HepG2 (cell line): Measurements from ENCODE around the gene NAPSA. TPM values are rescaled to one million over a fixed set of nuclear protein-coding genes. Genes with fewer than 3 reads are reported as not detected.
A peak's percentile ranks its signal among the peaks of the same experiment; 100 is the strongest.

Source experiments
- ARID3A ChIP-seq: IDR thresholded peaks from 2 replicates; pipeline ENCODE4 v1.6.1; 2012; ENCODE audit warnings: low read depth, low read length, improper control_type of control experiment
- EZH2 ChIP-seq: conservative IDR thresholded peaks from 2 replicates; pipeline ENCODE4 v1.6.1; 2012; ENCODE audit warnings: mild to moderate bottlenecking, low read depth, low read length, moderate library complexity
- GRHL1 ChIP-seq: sonication (generic); formaldehyde crosslinking; conservative IDR thresholded peaks from 2 replicates; pipeline ENCODE4 v1.8.0; 2022; ENCODE audit warnings: missing genetic modification reagents
- HHEX ChIP-seq: IDR thresholded peaks from 2 replicates; pipeline ENCODE4 v1.6.1; 2016; ENCODE audit warnings: control low read depth
- PHF5A ChIP-seq: IDR thresholded peaks from one replicate; pipeline ENCODE4 v1.6.1; 2018; ENCODE audit warnings: low read depth, missing genetic modification reagents; ENCODE audit not compliant: unreplicated experiment
- RNF2 ChIP-seq: fragments of 450-650 bp; conservative IDR thresholded peaks from 2 replicates; pipeline ENCODE4 v1.6.1; 2016; ENCODE audit warnings: low read depth
- TFDP2 ChIP-seq: sonication (generic); formaldehyde crosslinking; IDR thresholded peaks from 2 replicates; pipeline ENCODE4 v1.4.0; 2020; ENCODE audit warnings: missing genetic modification reagents
- ZNF24 ChIP-seq: fragments of 450-650 bp; IDR thresholded peaks from 2 replicates; pipeline ENCODE4 v1.6.1; 2017; ENCODE audit warnings: antibody characterized with exemption, mild to moderate bottlenecking
- ZNF414 ChIP-seq: sonication (generic); formaldehyde crosslinking; IDR thresholded peaks from 2 replicates; pipeline ENCODE4 v1.5.0; 2020; ENCODE audit warnings: missing genetic modification reagents
- ZNF616 ChIP-seq: sonication (generic); formaldehyde crosslinking; IDR thresholded peaks from 2 replicates; pipeline ENCODE4 v1.5.0; 2020; ENCODE audit warnings: low read depth, mild to moderate bottlenecking, missing genetic modification reagents
- ZNF639 ChIP-seq: conservative IDR thresholded peaks from 2 replicates; pipeline ENCODE4 v1.6.1; 2018; ENCODE audit warnings: missing genetic modification reagents
- ZNF850 ChIP-seq: sonication (generic); formaldehyde crosslinking; conservative IDR thresholded peaks from 2 replicates; pipeline ENCODE4 v1.9.0; 2021; ENCODE audit warnings: mild to moderate bottlenecking, missing genetic modification reagents
- polyA plus RNA-seq, 8 experiments: library from polyadenylated mRNA; depleted of rRNA in 3 of 8; stranded (reverse) in 7 of 8; unstranded in 1 of 8; fragments of >200 nt; fragmentation: Illumina TruSeq in 4 of 8; extraction: Trizol in 4 of 8; gene quantifications; 2 replicates each; pipeline versions ENCODE4 v1.2.1 to v1.2.3, GENCODE V29; 2011 to 2016; ENCODE audit warnings: low read depth in 4 of 8, missing spikeins in 1 of 8, mixed read lengths in 1 of 8; ENCODE audit not compliant: insufficient read depth in 1 of 8
- total RNA-seq, 5 experiments: library from RNA; depleted of rRNA; stranded (reverse); fragments of >200 nt; fragmentation: Illumina TruSeq; extraction: Trizol; gene quantifications; 2 replicates each; pipeline ENCODE4 v1.2.3, GENCODE V29; 2016; ENCODE audit warnings: low read depth in 1 of 5
- TF ChIP-seq, protein P1 (sequence below): sonication (generic); formaldehyde crosslinking; IDR thresholded peaks from 2 replicates; pipeline ENCODE4 v1.5.1; 2020; ENCODE audit warnings: missing genetic modification reagents, mild to moderate bottlenecking, borderline replicate concordance
- TF ChIP-seq, protein P2 (sequence below): sonication (generic); formaldehyde crosslinking; conservative IDR thresholded peaks from 2 replicates; pipeline ENCODE4 v1.5.0; 2020; ENCODE audit warnings: missing genetic modification reagents

NAPSA gene
- total and polyA plus RNA-seq, 2 of the 13 experiments (the other 11 are each of a cell fraction or from before 2014, with no cell fraction given): not detected

- TF ChIP-seq ARID3A: no peak
- TF ChIP-seq HHEX (CRISPR knock-in tag): no peak
- TF ChIP-seq ZNF414 (CRISPR knock-in tag): no peak
- TF ChIP-seq ZNF616: no peak
- TF ChIP-seq RNF2: peak; percentile 58; the same call in 1 of the 2 replicates
- no peak for TF ChIP-seq ZNF24
- TF ChIP-seq TFDP2 (CRISPR knock-in tag): no peak
- TF ChIP-seq EZH2: no peak
- no peak for TF ChIP-seq ZNF850 (CRISPR knock-in tag)
- TF ChIP-seq, protein P1, sequence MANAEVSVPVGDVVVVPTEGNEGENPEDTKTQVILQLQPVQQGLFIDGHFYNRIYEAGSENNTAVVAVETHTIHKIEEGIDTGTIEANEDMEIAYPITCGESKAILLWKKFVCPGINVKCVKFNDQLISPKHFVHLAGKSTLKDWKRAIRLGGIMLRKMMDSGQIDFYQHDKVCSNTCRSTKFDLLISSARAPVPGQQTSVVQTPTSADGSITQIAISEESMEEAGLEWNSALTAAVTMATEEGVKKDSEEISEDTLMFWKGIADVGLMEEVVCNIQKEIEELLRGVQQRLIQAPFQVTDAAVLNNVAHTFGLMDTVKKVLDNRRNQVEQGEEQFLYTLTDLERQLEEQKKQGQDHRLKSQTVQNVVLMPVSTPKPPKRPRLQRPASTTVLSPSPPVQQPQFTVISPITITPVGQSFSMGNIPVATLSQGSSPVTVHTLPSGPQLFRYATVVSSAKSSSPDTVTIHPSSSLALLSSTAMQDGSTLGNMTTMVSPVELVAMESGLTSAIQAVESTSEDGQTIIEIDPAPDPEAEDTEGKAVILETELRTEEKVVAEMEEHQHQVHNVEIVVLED (CRISPR knock-in tag): no peak
- TF ChIP-seq, protein P2, sequence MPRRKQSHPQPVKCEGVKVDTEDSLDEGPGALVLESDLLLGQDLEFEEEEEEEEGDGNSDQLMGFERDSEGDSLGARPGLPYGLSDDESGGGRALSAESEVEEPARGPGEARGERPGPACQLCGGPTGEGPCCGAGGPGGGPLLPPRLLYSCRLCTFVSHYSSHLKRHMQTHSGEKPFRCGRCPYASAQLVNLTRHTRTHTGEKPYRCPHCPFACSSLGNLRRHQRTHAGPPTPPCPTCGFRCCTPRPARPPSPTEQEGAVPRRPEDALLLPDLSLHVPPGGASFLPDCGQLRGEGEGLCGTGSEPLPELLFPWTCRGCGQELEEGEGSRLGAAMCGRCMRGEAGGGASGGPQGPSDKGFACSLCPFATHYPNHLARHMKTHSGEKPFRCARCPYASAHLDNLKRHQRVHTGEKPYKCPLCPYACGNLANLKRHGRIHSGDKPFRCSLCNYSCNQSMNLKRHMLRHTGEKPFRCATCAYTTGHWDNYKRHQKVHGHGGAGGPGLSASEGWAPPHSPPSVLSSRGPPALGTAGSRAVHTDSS (CRISPR knock-in tag): no peak
- TF ChIP-seq PHF5A (CRISPR knock-in tag): no peak
- TF ChIP-seq GRHL1: no peak
- no peak for TF ChIP-seq ZNF639 (CRISPR knock-in tag)
Observed at GRCh38 chr19:50328224-50328872, 37.1 kb downstream of the NAPSA start (continued).
